Peyer's patch (tissue), 4 donors: ENCODE data around the gene CUBN. TPM values are rescaled to one million over a fixed set of nuclear protein-coding genes. Genes with fewer than 3 reads are reported as not detected.

Experiments
- DNase-seq, 3 donors: peaks; one replicate each; pipeline ENCODE4 v3.0.0-alpha.2; 2017 to 2019
- H3K27ac ChIP-seq, 4 donors: fragments of 200-600 bp; sonication (generic); one replicate each; pipeline ENCODE4 v1.5.1; 2016 to 2019
- H3K27me3 ChIP-seq, 2 donors: fragments of 200-600 bp; sonication (generic); one replicate each; pipeline ENCODE4 v1.5.1; 2019
- H3K36me3 ChIP-seq, 3 donors: fragments of 200-600 bp; sonication (generic); one replicate each; pipeline ENCODE4 v1.5.1; 2016 to 2019
- H3K4me1 ChIP-seq, 4 donors: fragments of 200-600 bp; sonication (generic); one replicate each; pipeline ENCODE4 v1.5.1; 2016 to 2019
- H3K4me3 ChIP-seq, 4 donors: fragments of 200-600 bp; sonication (generic); 1 replicate in 3 of 4; 2 replicates in 1 of 4; pipeline ENCODE4 v1.5.1; 2016 to 2019; ENCODE audit warnings: mild to moderate bottlenecking in 1 of 4
- H3K9me3 ChIP-seq, 4 donors: fragments of 200-600 bp; sonication (generic); one replicate each; pipeline ENCODE4 v1.5.1; 2016 to 2019; ENCODE audit warnings: mild to moderate bottlenecking in 1 of 4
- POLR2A ChIP-seq, 2 donors: fragments of 450-650 bp; IDR thresholded peaks; one replicate each; pipeline ENCODE4 v1.5.1; 2017; ENCODE audit warnings: antibody characterized with exemption in 2 of 2, mild to moderate bottlenecking in 2 of 2, moderate library complexity in 2 of 2
- total RNA-seq, 4 donors: library from RNA; depleted of rRNA; stranded (reverse); fragments of >200 nt; gene quantifications; one replicate each; pipeline ENCODE4 v1.1.0, GENCODE V29; 2016
- TF ChIP-seq, protein P1 (sequence below), 6 experiments: fragments of 450-650 bp in 4 of 6; fragments of 200-600 bp in 2 of 6; sonication (generic) in 1 of 6; IDR thresholded peaks; one replicate each; pipeline ENCODE4 v1.5.1; 2017 to 2019; ENCODE audit warnings: antibody characterized with exemption in 6 of 6, mild to moderate bottlenecking in 3 of 6, moderate library complexity in 1 of 6

The CUBN gene
- total RNA-seq, 4 donors from 2014 or later = 2.5 to 329 (median 126) TPM

GRCh38 chr10:16803464-16803863 lies 326.1 kb downstream of the CUBN start:
- H3K4me3 ChIP-seq = no peak overlapping the region
- no peaks in the 10 kb centered on the region for H3K9me3 ChIP-seq
- no peak overlapping the region for H3K27ac ChIP-seq
- H3K4me1 ChIP-seq = no peaks in the 10 kb centered on the region
- H3K36me3 ChIP-seq = no peaks in the 10 kb centered on the region
- TF ChIP-seq, protein P1, sequence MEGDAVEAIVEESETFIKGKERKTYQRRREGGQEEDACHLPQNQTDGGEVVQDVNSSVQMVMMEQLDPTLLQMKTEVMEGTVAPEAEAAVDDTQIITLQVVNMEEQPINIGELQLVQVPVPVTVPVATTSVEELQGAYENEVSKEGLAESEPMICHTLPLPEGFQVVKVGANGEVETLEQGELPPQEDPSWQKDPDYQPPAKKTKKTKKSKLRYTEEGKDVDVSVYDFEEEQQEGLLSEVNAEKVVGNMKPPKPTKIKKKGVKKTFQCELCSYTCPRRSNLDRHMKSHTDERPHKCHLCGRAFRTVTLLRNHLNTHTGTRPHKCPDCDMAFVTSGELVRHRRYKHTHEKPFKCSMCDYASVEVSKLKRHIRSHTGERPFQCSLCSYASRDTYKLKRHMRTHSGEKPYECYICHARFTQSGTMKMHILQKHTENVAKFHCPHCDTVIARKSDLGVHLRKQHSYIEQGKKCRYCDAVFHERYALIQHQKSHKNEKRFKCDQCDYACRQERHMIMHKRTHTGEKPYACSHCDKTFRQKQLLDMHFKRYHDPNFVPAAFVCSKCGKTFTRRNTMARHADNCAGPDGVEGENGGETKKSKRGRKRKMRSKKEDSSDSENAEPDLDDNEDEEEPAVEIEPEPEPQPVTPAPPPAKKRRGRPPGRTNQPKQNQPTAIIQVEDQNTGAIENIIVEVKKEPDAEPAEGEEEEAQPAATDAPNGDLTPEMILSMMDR (IDR thresholded peaks at IDR 0.05) = no peak
- TF ChIP-seq POLR2A (IDR thresholded peaks at IDR 0.05) = no peak
- DNase-seq = no peak
- H3K27me3 ChIP-seq = no peaks in the 10 kb centered on the region

- Histone ChIP-seq H3K27me3 (no peaks in the 10 kb centered on the region), H3K27ac (no peak overlapping the region), H3K9me3 (no peaks in the 10 kb centered on the region), H3K4me3 (no peak overlapping the region), H3K4me1 (no peaks in the 10 kb centered on the region), H3K36me3 (no peaks in the 10 kb centered on the region)
- no peak for TF ChIP-seq POLR2A (IDR thresholded peaks at IDR 0.05)
- TF ChIP-seq, protein P1 (IDR thresholded peaks at IDR 0.05) = no peak
- DNase-seq = no peak
These were observed 330.0 kb downstream of the CUBN start for GRCh38 chr10:16799621-16800020.

DNA sequence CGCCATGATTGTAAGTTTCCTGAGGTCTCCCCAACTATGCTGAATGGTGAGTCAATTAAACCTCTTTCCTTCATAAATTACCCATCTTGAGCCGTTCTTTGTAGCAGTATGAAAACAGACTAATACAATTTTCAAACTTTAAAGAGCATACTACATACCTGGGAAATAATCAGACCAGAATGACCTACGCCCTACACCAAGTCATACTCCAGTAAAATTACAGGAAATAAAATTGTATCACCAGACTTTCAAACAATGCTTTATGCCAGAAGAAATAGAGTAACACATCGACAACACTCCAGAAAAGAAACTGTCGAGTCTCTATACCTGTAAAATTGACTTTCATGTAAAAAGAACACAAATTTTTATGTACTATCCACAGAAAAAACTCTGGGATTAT lies 331.0 kb downstream of the CUBN start:
- no peaks in the 10 kb centered on the region for H3K27me3 ChIP-seq
- TF ChIP-seq, protein P1 (IDR thresholded peaks at IDR 0.05) = no peak
- no peak for TF ChIP-seq POLR2A (IDR thresholded peaks at IDR 0.05)
- no peaks in the 10 kb centered on the region for H3K36me3 ChIP-seq
- H3K4me1 ChIP-seq = no peaks in the 10 kb centered on the region
- no peak overlapping the region for H3K4me3 ChIP-seq
- no peak overlapping the region for H3K27ac ChIP-seq
- no peaks in the 10 kb centered on the region for H3K9me3 ChIP-seq
- no peak for DNase-seq

- Histone ChIP-seq H3K36me3 (no peaks in the 10 kb centered on the region), H3K27me3 (no peaks in the 10 kb centered on the region), H3K9me3 (no peaks in the 10 kb centered on the region), H3K4me1 (no peaks in the 10 kb centered on the region), H3K27ac (no peak overlapping the region), H3K4me3 (no peak overlapping the region)
- no peak for TF ChIP-seq POLR2A (IDR thresholded peaks at IDR 0.05)
- TF ChIP-seq, protein P1 (IDR thresholded peaks at IDR 0.05) = no peak
- DNase-seq = no peak
These were observed 334.1 kb downstream of the CUBN start for GRCh38 chr10:16795410-16796073.

GRCh38 chr10:16794005-16794404 lies 335.6 kb downstream of the CUBN start:
- H3K9me3 ChIP-seq = no peaks in the 10 kb centered on the region
- no peaks in the 10 kb centered on the region for H3K27me3 ChIP-seq
- TF ChIP-seq POLR2A (IDR thresholded peaks at IDR 0.05) = no peak
- no peak for DNase-seq
- H3K27ac ChIP-seq = no peak overlapping the region
- H3K4me3 ChIP-seq = no peak overlapping the region
- no peaks in the 10 kb centered on the region for H3K4me1 ChIP-seq
- no peaks in the 10 kb centered on the region for H3K36me3 ChIP-seq

- no peak overlapping the region for H3K27ac ChIP-seq
- no peaks in the 10 kb centered on the region for H3K4me1 ChIP-seq
- H3K9me3 ChIP-seq = no peaks in the 10 kb centered on the region
- no peak overlapping the region for H3K4me3 ChIP-seq
- no peaks in the 10 kb centered on the region for H3K27me3 ChIP-seq
- H3K36me3 ChIP-seq = no peaks in the 10 kb centered on the region
- TF ChIP-seq, protein P1 (IDR thresholded peaks at IDR 0.05) = no peak
- no peak for TF ChIP-seq POLR2A (IDR thresholded peaks at IDR 0.05)
- no peak for DNase-seq
These were observed 336.9 kb downstream of the CUBN start for GRCh38 chr10:16792675-16793074.
